Caco-2 (cell line): Measurements from ENCODE around the gene AATK. TPM values are rescaled to one million over a fixed set of nuclear protein-coding genes. Genes with fewer than 3 reads are reported as not detected.

Experiments
- BruUV-seq: library from RNA; stranded (reverse); fragments of 400-500 nt; replicated peaks from 2 replicates; lab custom pipeline; 2021; lab: Mats Ljungman, UMichigan
- CTCF ChIA-PET: fragments of 300-600 bp; sonication (Branson Sonifier 250); formaldehyde crosslinking; loops from one replicate; lab custom pipeline; 2022; ENCODE audit warnings: antibody characterized with exemption; lab: Charles Lee
- POLR2A ChIA-PET: fragments of 300-600 bp; sonication (Branson Sonifier 250); formaldehyde crosslinking; loops from one replicate; lab custom pipeline; 2022; ENCODE audit warnings: antibody characterized with exemption; lab: Charles Lee
- DNase-seq, 2 experiments: peaks; one replicate each; pipeline versions ENCODE4 v3.0.0 to v3.0.0-alpha.2; 2020 to 2022
- H3K27me3 ChIP-seq: replicated peaks from 2 replicates; pipeline ENCODE4 v1.6.0; 2011; ENCODE audit warnings: low read length; ENCODE audit not compliant: control insufficient read depth, insufficient read depth
- H3K36me3 ChIP-seq: 2 replicates; pipeline ENCODE4 v1.5.1; 2011; ENCODE audit warnings: low read length; ENCODE audit not compliant: control insufficient read depth, insufficient read depth
- H3K4me1 ChIP-seq: fragments of 250-450 bp; sonication (Bioruptor Pico); 2 replicates; pipeline ENCODE4 v1.5.1; 2020; ENCODE audit warnings: mild to moderate bottlenecking
- H3K4me3 ChIP-seq: 2 replicates; pipeline ENCODE4 v1.5.1; 2011; ENCODE audit warnings: low read depth, mild to moderate bottlenecking, control low read depth, low read length
- H3K9me3 ChIP-seq: fragments of 250-450 bp; sonication (Bioruptor Pico); 2 replicates; pipeline ENCODE4 v1.5.1; 2020; ENCODE audit warnings: mild to moderate bottlenecking, moderate library complexity
- H3K27ac Mint-ChIP-seq: one replicate; pipeline ENCODE4 v1.8.0; 2022; ENCODE audit warnings: mixed read lengths; ENCODE audit not compliant: unreplicated experiment
- H3K27me3 Mint-ChIP-seq: one replicate; pipeline ENCODE4 v1.8.0; 2022; ENCODE audit warnings: mixed read lengths; ENCODE audit not compliant: insufficient read depth, unreplicated experiment
- H3K36me3 Mint-ChIP-seq: one replicate; pipeline ENCODE4 v1.8.0; 2022; ENCODE audit warnings: mild to moderate bottlenecking, mixed read lengths; ENCODE audit not compliant: insufficient read depth, unreplicated experiment
- H3K4me1 Mint-ChIP-seq: one replicate; pipeline ENCODE4 v1.8.0; 2022; ENCODE audit warnings: low read depth, mixed read lengths; ENCODE audit not compliant: unreplicated experiment
- H3K4me3 Mint-ChIP-seq: one replicate; pipeline ENCODE4 v1.8.0; 2022; ENCODE audit warnings: mild to moderate bottlenecking, moderate library complexity, mixed read lengths; ENCODE audit not compliant: unreplicated experiment
- H3K9me3 Mint-ChIP-seq: one replicate; pipeline ENCODE4 v1.8.0; 2022; ENCODE audit warnings: mixed read lengths; ENCODE audit not compliant: unreplicated experiment
- intact Hi-C: fragments of 100-400 bp; cut with micrococcal nuclease; formaldehyde crosslinking; loops from one replicate; pipeline ENCODE4 v1.10.0; 2022; ENCODE audit not compliant: unreplicated experiment
- total RNA-seq: library from RNA; stranded (reverse); gene quantifications from 2 replicates; pipeline ENCODE4 v1.2.3, GENCODE V29; 2022
- TF ChIP-seq, protein P1 (sequence below), 2 experiments: fragments of 200-600 bp in 1 of 2; IDR thresholded peaks; 1 replicate in 1 of 2; 2 replicates in 1 of 2; pipeline versions ENCODE4 v1.5.1 to v1.8.0; 2011 to 2022; ENCODE audit warnings: antibody characterized with exemption in 1 of 2, control low read depth in 1 of 2, inconsistent platforms in 1 of 2, low read depth in 1 of 2, low read length in 1 of 2, mild to moderate bottlenecking in 1 of 2, moderate library complexity in 1 of 2; ENCODE audit not compliant: insufficient read depth in 1 of 2, severe bottlenecking in 1 of 2, unreplicated experiment in 1 of 2

The AATK gene
- total RNA-seq, 1 experiment from 2014 or later: 26.6 TPM

DNA sequence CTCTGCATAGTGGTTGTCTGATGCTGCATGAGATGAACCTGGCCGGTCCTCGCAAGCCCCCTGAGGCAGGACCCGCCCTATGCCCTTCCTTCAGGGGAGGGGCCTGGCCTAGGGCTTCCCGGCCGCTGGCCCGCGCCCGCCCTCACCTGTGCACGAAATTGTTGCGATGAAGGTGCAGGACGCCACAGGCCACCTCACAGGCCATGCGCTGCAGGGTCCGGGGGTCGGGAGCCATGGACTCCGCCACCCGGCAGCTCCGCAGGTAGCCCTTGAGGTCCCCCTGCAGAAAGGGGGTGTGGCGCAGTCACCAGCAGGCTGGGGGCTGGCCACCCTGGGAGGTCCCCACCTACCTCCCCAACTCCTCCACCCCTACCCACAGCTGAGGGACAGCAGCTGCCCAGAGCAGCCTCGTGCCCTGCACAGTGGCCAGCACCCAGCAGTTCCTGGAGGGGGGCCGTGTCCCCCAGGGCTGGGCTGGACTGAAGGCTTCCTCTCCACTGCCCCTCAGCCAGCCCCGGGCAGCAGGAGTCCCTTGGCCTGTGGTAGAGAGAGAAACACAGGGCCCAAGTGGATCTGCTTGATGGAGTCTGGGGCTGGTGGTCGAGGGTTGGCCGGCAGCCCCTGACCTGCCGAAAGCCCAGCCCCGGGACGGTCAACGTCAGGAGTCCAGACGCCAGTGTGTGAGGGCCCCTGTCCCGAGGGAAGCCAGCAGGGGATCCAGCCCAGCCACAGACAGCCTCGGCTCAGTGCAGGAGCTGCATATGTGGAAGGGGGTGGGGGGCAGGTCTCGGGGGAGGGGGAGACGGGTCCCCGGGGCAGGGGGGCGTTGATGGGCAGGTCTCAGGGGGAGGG is 39.5 kb downstream of the AATK start:
- BruUV-seq: no TSS peak
- POLR2A ChIA-PET: no interaction called here
- CTCF ChIA-PET: no interaction called here

DNA sequence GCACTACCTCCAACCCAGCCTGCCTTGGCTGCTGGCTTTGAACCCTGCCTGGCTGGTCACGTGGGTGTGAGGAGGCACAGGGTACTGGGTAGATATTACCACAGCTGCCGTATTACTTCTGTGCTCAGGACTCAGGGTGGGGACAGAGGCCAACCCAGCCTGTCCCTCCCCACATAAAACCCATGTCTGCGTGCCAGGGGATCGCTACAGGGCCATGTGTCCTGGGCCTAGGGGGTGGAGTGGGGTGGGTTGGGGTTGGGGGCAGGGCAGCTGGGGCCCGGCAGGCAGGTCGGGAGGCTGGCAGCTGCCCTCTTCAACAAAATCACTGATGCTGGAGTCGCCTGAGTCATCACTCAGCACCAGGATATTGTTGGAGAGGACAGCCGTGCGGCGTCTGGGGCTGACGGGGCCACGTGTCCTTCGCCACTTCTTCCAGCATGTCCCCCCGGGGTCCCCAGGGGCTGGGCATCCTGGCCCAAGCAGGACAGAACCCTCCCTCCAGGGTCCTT is 40.4 kb downstream of the AATK start:
- TF ChIP-seq, protein P1, sequence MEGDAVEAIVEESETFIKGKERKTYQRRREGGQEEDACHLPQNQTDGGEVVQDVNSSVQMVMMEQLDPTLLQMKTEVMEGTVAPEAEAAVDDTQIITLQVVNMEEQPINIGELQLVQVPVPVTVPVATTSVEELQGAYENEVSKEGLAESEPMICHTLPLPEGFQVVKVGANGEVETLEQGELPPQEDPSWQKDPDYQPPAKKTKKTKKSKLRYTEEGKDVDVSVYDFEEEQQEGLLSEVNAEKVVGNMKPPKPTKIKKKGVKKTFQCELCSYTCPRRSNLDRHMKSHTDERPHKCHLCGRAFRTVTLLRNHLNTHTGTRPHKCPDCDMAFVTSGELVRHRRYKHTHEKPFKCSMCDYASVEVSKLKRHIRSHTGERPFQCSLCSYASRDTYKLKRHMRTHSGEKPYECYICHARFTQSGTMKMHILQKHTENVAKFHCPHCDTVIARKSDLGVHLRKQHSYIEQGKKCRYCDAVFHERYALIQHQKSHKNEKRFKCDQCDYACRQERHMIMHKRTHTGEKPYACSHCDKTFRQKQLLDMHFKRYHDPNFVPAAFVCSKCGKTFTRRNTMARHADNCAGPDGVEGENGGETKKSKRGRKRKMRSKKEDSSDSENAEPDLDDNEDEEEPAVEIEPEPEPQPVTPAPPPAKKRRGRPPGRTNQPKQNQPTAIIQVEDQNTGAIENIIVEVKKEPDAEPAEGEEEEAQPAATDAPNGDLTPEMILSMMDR (IDR thresholded peaks at IDR 0.05; ENCODE audit: insufficient read depth in 1 of 2, low read depth in 1 of 2, low read length in 1 of 2, severe bottlenecking in 1 of 2, unreplicated experiment in 1 of 2): no peak
- Mint-ChIP-seq H3K36me3 (no peaks in the 10 kb centered on the region), H3K9me3 (no peaks in the 10 kb centered on the region), H3K27me3 (no peaks in the 10 kb centered on the region), H3K27ac (no peak overlapping the region), H3K4me1 (no peaks in the 10 kb centered on the region), H3K4me3 (no peak overlapping the region)
- no peak overlapping the region for H3K4me3 ChIP-seq
- ChIA-PET POLR2A (no interaction called here), CTCF (no interaction called here)
- intact Hi-C loops: no loop called here
- no peaks in the 10 kb centered on the region for H3K9me3 ChIP-seq
- peaks cover 10% of the 10 kb centered on the region for H3K4me1 ChIP-seq
- H3K36me3 ChIP-seq: no peaks in the 10 kb centered on the region; the same call in 1 of the 2 replicates
- DNase-seq: no peak
- H3K27me3 ChIP-seq: no peaks in the 10 kb centered on the region
- BruUV-seq: no TSS peak

More for the DNA sequence above, 39.5 kb downstream of the AATK start:
- Histone ChIP-seq H3K27me3 (no peaks in the 10 kb centered on the region), H3K4me3 (no peak overlapping the region), H3K4me1 (peaks cover 19% of the 10 kb centered on the region), H3K36me3 (no peaks in the 10 kb centered on the region; the same call in 1 of the 2 replicates), H3K9me3 (no peaks in the 10 kb centered on the region)
- peaks cover under 1% of the 10 kb centered on the region for H3K36me3 Mint-ChIP-seq
- no peaks in the 10 kb centered on the region for H3K9me3 Mint-ChIP-seq
- no peaks in the 10 kb centered on the region for H3K27me3 Mint-ChIP-seq
- intact Hi-C loops: no loop called here
- H3K4me3 Mint-ChIP-seq: no peak overlapping the region
- no peaks in the 10 kb centered on the region for H3K4me1 Mint-ChIP-seq
- no peak for DNase-seq
- TF ChIP-seq, protein P1 (IDR thresholded peaks at IDR 0.05; ENCODE audit: insufficient read depth in 1 of 2, low read depth in 1 of 2, low read length in 1 of 2, severe bottlenecking in 1 of 2, unreplicated experiment in 1 of 2): no peak
- H3K27ac Mint-ChIP-seq: no peak overlapping the region

- H3K9me3 ChIP-seq: no peaks in the 10 kb centered on the region
- Mint-ChIP-seq H3K9me3 (no peaks in the 10 kb centered on the region), H3K27me3 (no peaks in the 10 kb centered on the region), H3K36me3 (peaks cover 6% of the 10 kb centered on the region), H3K4me3 (no peak overlapping the region), H3K27ac (no peak overlapping the region), H3K4me1 (no peaks in the 10 kb centered on the region)
- BruUV-seq: no TSS peak
- H3K4me1 ChIP-seq: no peaks in the 10 kb centered on the region
- intact Hi-C loops: no loop called here
- ChIA-PET CTCF (no interaction called here), POLR2A (no interaction called here)
- no peak overlapping the region for H3K4me3 ChIP-seq
- DNase-seq: no peak
- TF ChIP-seq, protein P1 (IDR thresholded peaks at IDR 0.05; ENCODE audit: insufficient read depth in 1 of 2, low read depth in 1 of 2, low read length in 1 of 2, severe bottlenecking in 1 of 2, unreplicated experiment in 1 of 2): no peak
- H3K27me3 ChIP-seq: no peaks in the 10 kb centered on the region
- H3K36me3 ChIP-seq: no peaks in the 10 kb centered on the region; the same call in 1 of the 2 replicates
These were observed 41.6 kb downstream of the AATK start for GRCh38 chr17:81124377-81124776.
